Trophoblast cell (in vitro differentiated cells and primary cell): ENCODE measurements around the gene EXPH5.

Experiments
- DNase-seq, 2 donors: peaks; one replicate each; pipeline ENCODE4 v3.0.0-alpha.2; 2016
- H2AFZ ChIP-seq: 2 replicates; pipeline ENCODE4 v1.6.1; 2013; ENCODE audit warnings: low read length, moderate library complexity, mild to moderate bottlenecking; ENCODE audit not compliant: insufficient read depth, poor library complexity
- H2AK5ac ChIP-seq: 2 replicates; pipeline ENCODE4 v1.6.1; 2013; ENCODE audit warnings: mild to moderate bottlenecking, low read length
- H2BK120ac ChIP-seq: 2 replicates; pipeline ENCODE4 v1.6.1; 2013; ENCODE audit warnings: low read length, mild to moderate bottlenecking, moderate library complexity; ENCODE audit not compliant: insufficient read depth, poor library complexity
- H2BK12ac ChIP-seq: 2 replicates; pipeline ENCODE4 v1.6.1; 2013; ENCODE audit warnings: mild to moderate bottlenecking, low read length, moderate library complexity
- H2BK5ac ChIP-seq: 2 replicates; pipeline ENCODE4 v1.6.1; 2013; ENCODE audit warnings: low read length, low read depth, moderate library complexity, mild to moderate bottlenecking; ENCODE audit not compliant: poor library complexity
- H3K14ac ChIP-seq: 2 replicates; pipeline ENCODE4 v1.6.1; 2013; ENCODE audit warnings: mild to moderate bottlenecking, low read length
- H3K18ac ChIP-seq: 2 replicates; pipeline ENCODE4 v1.6.1; 2013; ENCODE audit warnings: mild to moderate bottlenecking, low read length
- H3K23ac ChIP-seq: 2 replicates; pipeline ENCODE4 v1.6.1; 2013; ENCODE audit warnings: low read length
- H3K27ac ChIP-seq: 2 replicates; pipeline ENCODE4 v1.5.1; 2013; ENCODE audit warnings: low read depth, mild to moderate bottlenecking, inconsistent platforms, low read length, moderate library complexity
- H3K27me3 ChIP-seq: 2 replicates; pipeline ENCODE4 v1.6.1; 2013; ENCODE audit warnings: inconsistent platforms, mild to moderate bottlenecking, low read length, moderate library complexity; ENCODE audit not compliant: insufficient read depth
- H3K36me3 ChIP-seq, 2 experiments: 1 replicate in 1 of 2; 2 replicates in 1 of 2; pipeline ENCODE4 v1.6.1; 2013; ENCODE audit warnings: low read length in 2 of 2, mild to moderate bottlenecking in 2 of 2, moderate library complexity in 1 of 2; ENCODE audit not compliant: insufficient read depth in 2 of 2, control insufficient read depth in 1 of 2
- H3K4ac ChIP-seq: 2 replicates; pipeline ENCODE4 v1.6.1; 2013; ENCODE audit warnings: low read depth, mild to moderate bottlenecking, low read length, moderate library complexity
- H3K4me1 ChIP-seq, 2 experiments: 1 replicate in 1 of 2; 2 replicates in 1 of 2; pipeline ENCODE4 v1.6.1; 2013; ENCODE audit warnings: low read length in 2 of 2, mild to moderate bottlenecking in 2 of 2, moderate library complexity in 1 of 2; ENCODE audit not compliant: insufficient read depth in 2 of 2, control insufficient read depth in 1 of 2
- H3K4me2 ChIP-seq: 2 replicates; pipeline ENCODE4 v1.6.1; 2013; ENCODE audit warnings: inconsistent platforms, mild to moderate bottlenecking, low read length, moderate library complexity
- H3K4me3 ChIP-seq: 2 replicates; pipeline ENCODE4 v1.5.1; 2013; ENCODE audit warnings: mild to moderate bottlenecking, low read depth, low read length, inconsistent platforms
- H3K79me1 ChIP-seq: one replicate; pipeline ENCODE4 v1.6.1; 2013; ENCODE audit warnings: low read length
- H3K79me2 ChIP-seq: 2 replicates; pipeline ENCODE4 v1.6.1; 2013; ENCODE audit warnings: low read length, mild to moderate bottlenecking; ENCODE audit not compliant: control insufficient read depth, insufficient read depth, poor library complexity
- H3K9ac ChIP-seq: 2 replicates; pipeline ENCODE4 v1.6.1; 2013; ENCODE audit warnings: mild to moderate bottlenecking, low read length
- H3K9me3 ChIP-seq: 2 replicates; pipeline ENCODE4 v1.6.1; 2013; ENCODE audit warnings: low read depth, mild to moderate bottlenecking, control low read depth, inconsistent platforms, low read length; ENCODE audit not compliant: insufficient read depth
- H4K12ac ChIP-seq: 2 replicates; pipeline ENCODE4 v1.6.1; 2013; ENCODE audit warnings: low read depth, mild to moderate bottlenecking, low read length, moderate library complexity
- H4K8ac ChIP-seq: 2 replicates; pipeline ENCODE4 v1.6.1; 2013; ENCODE audit warnings: low read depth, mild to moderate bottlenecking, low read length, moderate library complexity
- H4K91ac ChIP-seq: one replicate; pipeline ENCODE4 v1.6.1; 2013; ENCODE audit warnings: low read depth, mild to moderate bottlenecking, low read length, moderate library complexity
- WGBS: extraction: QIAGEN DNeasy Blood & Tissue Kit; methylation state at CpG from one replicate; pipeline ENCODE4 v1.1.7; 2013; ENCODE audit warnings: missing lambda C conversion rate; ENCODE audit not compliant: insufficient read length, insufficient coverage; ENCODE audit errors: extremely low coverage; 5-methylcytosine and 5-hydroxymethylcytosine counted together

Gene EXPH5

GRCh38 chr11:108574675-108575074 lies 18.9 kb downstream of the EXPH5 start:
- Histone ChIP-seq H3K9ac (no peak overlapping the region), H3K18ac (no peak overlapping the region), H3K27me3 (no peaks in the 10 kb centered on the region), H3K36me3 (no peaks in the 10 kb centered on the region), H2AFZ (no peak overlapping the region), H3K27ac (no peak overlapping the region), H3K4me1 (peaks cover 8 to 12% of the 10 kb centered on the region in 2 experiments), H2AK5ac (no peak overlapping the region), H3K4me3 (no peak overlapping the region), H3K4me2 (no peak overlapping the region), H4K91ac (no peak overlapping the region), H3K14ac (no peak overlapping the region), H4K12ac (no peak overlapping the region), H2BK12ac (no peak overlapping the region), H2BK5ac (no peak overlapping the region), H4K8ac (no peak overlapping the region), H3K4ac (no peak overlapping the region), H3K23ac (no peak overlapping the region), H3K9me3 (no peaks in the 10 kb centered on the region), H3K79me2 (no peaks in the 10 kb centered on the region), H3K79me1 (peaks cover 6% of the 10 kb centered on the region), H2BK120ac (no peak overlapping the region)
- no CpG with 5 or more reads among the region's 4 CpGs for WGBS
- DNase-seq: no peak

- Histone ChIP-seq H2BK120ac (peak overlapping the region; percentile 2), H3K36me3 (no peaks in the 10 kb centered on the region), H3K23ac (no peak overlapping the region), H3K79me2 (no peaks in the 10 kb centered on the region), H3K27ac (peak overlapping the region; percentile 54), H3K27me3 (no peaks in the 10 kb centered on the region), H4K12ac (no peak overlapping the region), H3K9me3 (no peaks in the 10 kb centered on the region), H3K4me1 (peaks cover 8 to 12% of the 10 kb centered on the region in 2 experiments), H4K91ac (peak overlapping the region; percentile 30), H3K4ac (no peak overlapping the region), H2AK5ac (no peak overlapping the region), H2BK5ac (no peak overlapping the region), H4K8ac (no peak overlapping the region), H3K18ac (peak overlapping the region; percentile 33), H3K4me2 (no peak overlapping the region), H3K4me3 (no peak overlapping the region), H3K9ac (no peak overlapping the region), H3K79me1 (peaks cover 6% of the 10 kb centered on the region), H2BK12ac (no peak overlapping the region), H2AFZ (no peak overlapping the region), H3K14ac (no peak overlapping the region)
- DNase-seq: peak; percentile 19 to 30
- WGBS: no CpG with 5 or more reads among the region's 2 CpGs
Observed at GRCh38 chr11:108571001-108571400, 22.6 kb downstream of the EXPH5 start.

GRCh38 chr11:108569896-108570295 lies 23.7 kb downstream of the EXPH5 start:
- Histone ChIP-seq H3K9ac (no peak overlapping the region), H3K4me1 (peaks cover 8 to 12% of the 10 kb centered on the region in 2 experiments), H3K18ac (no peak overlapping the region), H3K79me1 (peaks cover 6% of the 10 kb centered on the region), H3K4me3 (no peak overlapping the region), H2BK12ac (no peak overlapping the region), H3K27ac (no peak overlapping the region), H2BK120ac (no peak overlapping the region), H2AK5ac (no peak overlapping the region), H3K23ac (no peak overlapping the region), H3K9me3 (peaks cover 1% of the 10 kb centered on the region), H3K27me3 (no peaks in the 10 kb centered on the region), H2AFZ (no peak overlapping the region), H3K4ac (no peak overlapping the region), H4K91ac (no peak overlapping the region), H4K8ac (no peak overlapping the region), H3K36me3 (no peaks in the 10 kb centered on the region), H3K14ac (no peak overlapping the region), H2BK5ac (no peak overlapping the region), H3K4me2 (no peak overlapping the region), H4K12ac (no peak overlapping the region), H3K79me2 (no peaks in the 10 kb centered on the region)
- no CpG with 5 or more reads among the region's 1 CpG for WGBS
- DNase-seq: no peak

- no peak overlapping the region for H3K4me2 ChIP-seq
- no peak overlapping the region for H3K27ac ChIP-seq
- H2BK12ac ChIP-seq: no peak overlapping the region
- no peak overlapping the region for H2AK5ac ChIP-seq
- no peaks in the 10 kb centered on the region for H3K27me3 ChIP-seq
- no peak overlapping the region for H4K12ac ChIP-seq
- peaks cover 7% of the 10 kb centered on the region for H3K79me1 ChIP-seq
- no peak overlapping the region for H3K14ac ChIP-seq
- 100% methylated on average over 1 of the region's 11 CpGs for WGBS
- peaks cover 12 to 15% of the 10 kb centered on the region in 2 experiments for H3K4me1 ChIP-seq
- H3K4me3 ChIP-seq: no peak overlapping the region
- no peak overlapping the region for H2BK120ac ChIP-seq
- H2BK5ac ChIP-seq: no peak overlapping the region
- H4K91ac ChIP-seq: no peak overlapping the region
- H3K23ac ChIP-seq: no peak overlapping the region
- no peak overlapping the region for H4K8ac ChIP-seq
- no peak overlapping the region for H2AFZ ChIP-seq
- H3K4ac ChIP-seq: no peak overlapping the region
- peaks cover 1% of the 10 kb centered on the region for H3K9me3 ChIP-seq
- no peaks in the 10 kb centered on the region for H3K36me3 ChIP-seq
- no peak overlapping the region for H3K9ac ChIP-seq
- DNase-seq: no peak
- no peaks in the 10 kb centered on the region for H3K79me2 ChIP-seq
- no peak overlapping the region for H3K18ac ChIP-seq
Observed at GRCh38 chr11:108568195-108568858, 25.2 kb downstream of the EXPH5 start.
